HG03045 (cell line): Measurements from ENCODE around the gene AUTS2.

Experiments
- ATAC-seq: cut with Tn5 transposase; IDR thresholded peaks from one replicate; pipeline ENCODE4 v1.9.1; 2021; ENCODE audit warnings: mild to moderate bottlenecking, moderate library complexity; ENCODE audit not compliant: unreplicated experiment

The AUTS2 gene

GRCh38 chr7:70540641-70541040 is 942.4 kb downstream of the AUTS2 start:
- no peak for ATAC-seq

GRCh38 chr7:70542750-70543376 is 944.6 kb downstream of the AUTS2 start:
- no peak for ATAC-seq

- ATAC-seq: no peak
Observed at GRCh38 chr7:70544016-70544415, 945.7 kb downstream of the AUTS2 start.

GRCh38 chr7:70545214-70545613 is 946.9 kb downstream of the AUTS2 start:
- ATAC-seq: no peak

- ATAC-seq: no peak
Observed at GRCh38 chr7:70552141-70552540, 953.9 kb downstream of the AUTS2 start.

- no peak for ATAC-seq
Observed at GRCh38 chr7:70553364-70553763, 955.1 kb downstream of the AUTS2 start.

GRCh38 chr7:70554646-70555045 is 956.4 kb downstream of the AUTS2 start:
- ATAC-seq: no peak

- no peak for ATAC-seq
Observed at GRCh38 chr7:70556761-70557160, 958.5 kb downstream of the AUTS2 start.

- no peak for ATAC-seq
Observed at GRCh38 chr7:70557338-70557737, 959.1 kb downstream of the AUTS2 start.

- no peak for ATAC-seq
Observed at GRCh38 chr7:70559815-70560214, 961.5 kb downstream of the AUTS2 start.

- no peak for ATAC-seq
Observed at GRCh38 chr7:70563960-70564359, 965.7 kb downstream of the AUTS2 start.

- ATAC-seq: no peak
Observed at GRCh38 chr7:70565721-70566370, 967.6 kb downstream of the AUTS2 start.

GRCh38 chr7:70566671-70567070 is 968.4 kb downstream of the AUTS2 start:
- no peak for ATAC-seq

- ATAC-seq: no peak
Observed at GRCh38 chr7:70568674-70569334, 970.5 kb downstream of the AUTS2 start.

GRCh38 chr7:70569335-70569819 is 971.1 kb downstream of the AUTS2 start:
- ATAC-seq: no peak

GRCh38 chr7:70570029-70570428 is 971.8 kb downstream of the AUTS2 start:
- no peak for ATAC-seq

- no peak for ATAC-seq
Observed at GRCh38 chr7:70570961-70571360, 972.7 kb downstream of the AUTS2 start.

- no peak for ATAC-seq
Observed at GRCh38 chr7:70571403-70571934, 973.2 kb downstream of the AUTS2 start.

GRCh38 chr7:70571961-70572360 is 973.7 kb downstream of the AUTS2 start:
- no peak for ATAC-seq

GRCh38 chr7:70572571-70572970 is 974.3 kb downstream of the AUTS2 start:
- no peak for ATAC-seq

GRCh38 chr7:70573071-70573661 is 974.9 kb downstream of the AUTS2 start:
- no peak for ATAC-seq
